ENCODE measurements around the gene NCKAP1. TPM values are rescaled to one million over a fixed set of nuclear protein-coding genes. Genes with fewer than 3 reads are reported as not detected.

NCKAP1 gene
- total RNA-seq, 5 donors from 2014 or later (not counting 1 experiment from before 2014, with no cell fraction given), result 2.6 to 7.6 (median 4.9) TPM

Other genes with a start within 250 kb of the NCKAP1 start
- under 1 TPM in 3 of 5 donors, not detected in 2; 0.06 to 0.15 (median 0.07) TPM for gene FRZB, start 171.8 kb downstream of the NCKAP1 start, total RNA-seq
- gene DUSP19, start 40.3 kb upstream of the NCKAP1 start, total RNA-seq, result 1 to 10 TPM; 1.3 to 2.5 (median 2.0) TPM
- 10 to 100 TPM; 11.0 to 19.5 (median 16.4) TPM for gene NUP35, start 86.0 kb upstream of the NCKAP1 start, total RNA-seq